ENCODE data around the gene TEN1.

DNA sequence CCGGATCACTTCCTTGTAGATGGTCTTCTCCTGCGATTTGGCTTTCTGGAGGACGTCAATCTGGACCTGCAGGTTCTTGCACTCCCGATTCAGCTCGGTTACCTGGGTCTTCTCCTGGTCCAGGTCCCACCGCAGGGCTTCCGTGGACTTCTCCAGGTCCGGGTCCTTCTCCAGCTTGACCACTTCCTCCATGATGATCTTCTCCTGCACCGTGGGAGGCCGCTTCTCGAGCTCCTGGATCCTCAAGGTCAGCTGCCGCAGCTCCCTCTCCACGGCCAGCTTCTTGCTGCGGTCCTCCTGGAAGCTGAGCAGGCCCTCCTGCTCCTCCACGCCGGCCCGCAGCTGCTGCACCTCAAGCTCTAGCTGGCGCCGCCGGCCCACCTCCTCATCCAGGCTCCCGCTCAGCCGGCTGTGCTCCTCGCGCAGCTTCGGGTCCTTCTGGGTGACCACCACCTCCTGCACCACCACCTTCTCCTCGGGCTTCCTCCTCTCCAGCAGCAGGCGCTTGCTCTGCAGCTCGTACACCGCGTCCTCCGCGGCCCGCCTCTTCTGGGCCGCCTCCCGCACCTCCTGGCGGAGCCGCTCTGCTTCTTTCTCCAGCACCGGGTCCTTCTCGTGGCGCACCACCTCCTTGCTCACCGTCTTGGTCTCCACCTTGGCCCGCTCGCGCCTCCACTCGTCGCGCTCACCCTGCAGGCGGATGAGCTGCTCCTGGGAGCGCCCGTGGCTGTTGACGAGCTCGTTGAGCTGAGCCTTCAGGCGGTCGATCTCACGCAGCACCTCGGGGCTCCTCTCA, 29.8 kb downstream of the TEN1 start:
- TF ChIP-seq POLR2A (IDR thresholded peaks at IDR 0.05; ENCODE audit: low read length) (no peak), GATA1 (IDR thresholded peaks at IDR 0.05; ENCODE audit: low read depth, low read length) (no peak)
